Peyer's patch (tissue), 4 donors: ENCODE measurements around the gene HOXD8. TPM values are rescaled to one million over a fixed set of nuclear protein-coding genes. Genes with fewer than 3 reads are reported as not detected.

ENCODE experiments used
- DNase-seq, 3 donors: peaks; one replicate each; pipeline ENCODE4 v3.0.0-alpha.2; 2017 to 2019
- H3K27ac ChIP-seq, 4 donors: fragments of 200-600 bp; sonication (generic); one replicate each; pipeline ENCODE4 v1.5.1; 2016 to 2019
- H3K27me3 ChIP-seq, 2 donors: fragments of 200-600 bp; sonication (generic); one replicate each; pipeline ENCODE4 v1.5.1; 2019
- H3K36me3 ChIP-seq, 3 donors: fragments of 200-600 bp; sonication (generic); one replicate each; pipeline ENCODE4 v1.5.1; 2016 to 2019
- H3K4me1 ChIP-seq, 4 donors: fragments of 200-600 bp; sonication (generic); one replicate each; pipeline ENCODE4 v1.5.1; 2016 to 2019
- H3K4me3 ChIP-seq, 4 donors: fragments of 200-600 bp; sonication (generic); 1 replicate in 3 of 4; 2 replicates in 1 of 4; pipeline ENCODE4 v1.5.1; 2016 to 2019; ENCODE audit warnings: mild to moderate bottlenecking in 1 of 4
- H3K9me3 ChIP-seq, 4 donors: fragments of 200-600 bp; sonication (generic); one replicate each; pipeline ENCODE4 v1.5.1; 2016 to 2019; ENCODE audit warnings: mild to moderate bottlenecking in 1 of 4
- POLR2A ChIP-seq, 2 donors: fragments of 450-650 bp; IDR thresholded peaks; one replicate each; pipeline ENCODE4 v1.5.1; 2017; ENCODE audit warnings: antibody characterized with exemption in 2 of 2, mild to moderate bottlenecking in 2 of 2, moderate library complexity in 2 of 2
- total RNA-seq, 4 donors: library from RNA; depleted of rRNA; stranded (reverse); fragments of >200 nt; gene quantifications; one replicate each; pipeline ENCODE4 v1.1.0, GENCODE V29; 2016
- TF ChIP-seq, protein P1 (sequence below), 6 experiments: fragments of 450-650 bp in 4 of 6; fragments of 200-600 bp in 2 of 6; sonication (generic) in 1 of 6; IDR thresholded peaks; one replicate each; pipeline ENCODE4 v1.5.1; 2017 to 2019; ENCODE audit warnings: antibody characterized with exemption in 6 of 6, mild to moderate bottlenecking in 3 of 6, moderate library complexity in 1 of 6

HOXD8 gene
- total RNA-seq, 4 donors from 2014 or later = 3.3 to 9.1 (median 5.0) TPM

DNA sequence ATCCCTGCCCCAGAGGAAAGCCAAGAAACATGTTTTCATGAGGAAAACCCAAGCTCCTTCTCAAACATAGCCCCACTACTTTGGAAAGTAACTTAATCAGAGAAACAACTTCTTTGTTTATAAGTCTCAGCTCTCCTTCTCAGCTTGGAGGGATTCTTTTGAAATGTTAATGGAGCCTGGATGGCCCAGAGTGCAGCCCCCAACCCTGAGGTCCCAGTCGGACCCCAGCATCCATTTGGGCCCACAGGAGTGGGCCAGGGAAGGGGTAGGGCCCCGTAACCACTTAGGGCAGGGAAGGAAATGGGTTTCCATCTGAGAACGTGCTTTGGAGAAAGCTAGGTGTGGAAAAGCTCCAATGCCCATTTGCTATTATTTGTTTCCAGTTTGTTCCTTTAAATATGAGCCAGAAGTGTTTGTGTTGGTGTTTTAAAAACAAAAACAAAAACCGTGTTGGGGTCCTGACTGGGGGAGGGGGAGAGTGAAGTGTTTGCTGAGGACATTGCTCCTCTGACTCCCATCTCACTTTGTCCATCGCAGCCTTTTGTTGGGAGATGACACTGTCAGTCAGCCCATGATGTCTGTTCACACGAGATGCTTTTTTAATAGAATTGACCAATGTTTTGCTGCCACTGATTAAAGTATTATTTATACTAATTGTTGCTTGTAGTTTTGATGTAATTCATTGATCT is 26.0 kb downstream of the HOXD8 start:
- no peak overlapping the region for H3K4me3 ChIP-seq
- no peak for TF ChIP-seq POLR2A (IDR thresholded peaks at IDR 0.05)
- TF ChIP-seq, protein P1, sequence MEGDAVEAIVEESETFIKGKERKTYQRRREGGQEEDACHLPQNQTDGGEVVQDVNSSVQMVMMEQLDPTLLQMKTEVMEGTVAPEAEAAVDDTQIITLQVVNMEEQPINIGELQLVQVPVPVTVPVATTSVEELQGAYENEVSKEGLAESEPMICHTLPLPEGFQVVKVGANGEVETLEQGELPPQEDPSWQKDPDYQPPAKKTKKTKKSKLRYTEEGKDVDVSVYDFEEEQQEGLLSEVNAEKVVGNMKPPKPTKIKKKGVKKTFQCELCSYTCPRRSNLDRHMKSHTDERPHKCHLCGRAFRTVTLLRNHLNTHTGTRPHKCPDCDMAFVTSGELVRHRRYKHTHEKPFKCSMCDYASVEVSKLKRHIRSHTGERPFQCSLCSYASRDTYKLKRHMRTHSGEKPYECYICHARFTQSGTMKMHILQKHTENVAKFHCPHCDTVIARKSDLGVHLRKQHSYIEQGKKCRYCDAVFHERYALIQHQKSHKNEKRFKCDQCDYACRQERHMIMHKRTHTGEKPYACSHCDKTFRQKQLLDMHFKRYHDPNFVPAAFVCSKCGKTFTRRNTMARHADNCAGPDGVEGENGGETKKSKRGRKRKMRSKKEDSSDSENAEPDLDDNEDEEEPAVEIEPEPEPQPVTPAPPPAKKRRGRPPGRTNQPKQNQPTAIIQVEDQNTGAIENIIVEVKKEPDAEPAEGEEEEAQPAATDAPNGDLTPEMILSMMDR (IDR thresholded peaks at IDR 0.05) = no peak
- peaks cover 0 to 23% (median 0%) of the 10 kb centered on the region in 4 donors for H3K4me1 ChIP-seq
- no peak for DNase-seq
- peaks cover 0 to 11% (median 0%) of the 10 kb centered on the region in 3 donors for H3K36me3 ChIP-seq
- H3K27ac ChIP-seq = no peak overlapping the region
- no peaks in the 10 kb centered on the region for H3K9me3 ChIP-seq
- no peaks in the 10 kb centered on the region for H3K27me3 ChIP-seq

DNA sequence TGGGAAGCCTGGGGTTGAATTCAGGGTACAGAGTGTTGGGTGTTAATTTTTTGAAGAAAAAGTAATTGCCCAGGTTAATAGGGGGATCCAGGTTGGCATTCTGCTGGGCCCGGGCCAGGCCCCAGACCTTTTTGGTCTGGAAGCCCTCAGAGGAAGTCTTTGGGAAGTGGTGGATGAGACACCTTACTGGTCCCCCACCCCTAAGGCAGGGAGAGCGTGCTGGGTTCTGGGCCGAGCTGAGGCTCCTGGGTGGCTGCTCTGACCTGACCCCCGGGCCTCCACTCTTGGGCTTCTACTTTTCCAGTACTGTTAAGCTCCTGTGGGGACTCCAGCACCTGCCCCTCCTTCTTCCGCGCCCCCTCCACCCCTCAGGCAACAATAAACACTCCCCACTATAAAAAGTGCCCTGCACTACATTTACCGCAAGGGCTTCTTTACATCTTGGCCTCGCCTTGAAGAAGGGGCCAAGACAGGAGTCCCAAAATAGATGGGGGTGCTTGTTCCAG is 26.8 kb downstream of the HOXD8 start:
- H3K36me3 ChIP-seq = peaks cover 0 to 11% (median 0%) of the 10 kb centered on the region in 3 donors
- H3K4me3 ChIP-seq = no peak overlapping the region
- no peaks in the 10 kb centered on the region for H3K27me3 ChIP-seq
- DNase-seq = no peak
- H3K9me3 ChIP-seq = no peaks in the 10 kb centered on the region
- H3K4me1 ChIP-seq = peaks cover 0 to 23% (median 0%) of the 10 kb centered on the region in 4 donors
- no peak for TF ChIP-seq POLR2A (IDR thresholded peaks at IDR 0.05)
- TF ChIP-seq, protein P1 (IDR thresholded peaks at IDR 0.05) = no peak
- no peak overlapping the region for H3K27ac ChIP-seq

DNA sequence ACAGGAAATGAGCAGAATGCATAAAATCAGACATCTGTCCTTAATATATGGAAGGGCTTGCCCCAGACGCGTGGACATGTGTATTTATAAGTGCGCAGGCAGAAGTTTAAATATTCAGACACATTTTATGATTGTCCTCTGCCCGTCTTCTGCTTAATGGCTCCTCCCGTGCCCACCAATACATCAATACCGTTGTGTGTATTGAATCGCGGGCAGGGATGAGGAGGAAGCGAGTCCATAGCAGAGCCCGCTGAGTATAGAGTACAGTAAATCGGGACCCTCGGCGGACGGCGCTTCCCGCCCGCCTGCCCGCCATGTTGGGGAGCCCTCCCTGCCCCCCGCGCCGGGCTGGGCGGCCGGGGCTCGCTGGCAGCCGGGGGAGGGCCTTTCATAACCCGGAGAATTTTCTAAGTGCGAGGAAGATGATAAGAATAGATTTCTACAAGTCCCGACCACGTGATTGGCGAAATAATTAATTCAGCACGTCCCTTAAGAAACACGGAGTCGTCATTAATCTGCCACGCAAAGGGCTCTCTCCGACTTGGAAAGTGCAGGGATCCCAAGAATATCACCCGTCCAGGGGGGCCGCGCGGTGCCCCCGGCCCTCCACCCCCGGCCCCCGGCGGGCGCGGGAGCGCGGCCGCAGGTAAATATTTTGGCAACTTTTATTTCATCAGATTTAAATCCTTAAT is 27.4 kb downstream of the HOXD8 start, which contains the start of gene HOXD3:
TSS of gene HOXD3 (plus strand) at position 501 of the 692 bp plus-strand sequence. CDS start 11,808 bp downstream, outside the sequence.
- Histone ChIP-seq H3K4me3 (peak within 1 kb of the TSS in 3 of 4 donors; percentile 14 to 62 (median 44)), H3K36me3 (peaks cover 0 to 11% (median 0%) of the 10 kb centered on the region in 3 donors), H3K4me1 (peaks cover 0 to 23% (median 0%) of the 10 kb centered on the region in 4 donors), H3K9me3 (no peaks in the 10 kb centered on the region), H3K27me3 (no peaks in the 10 kb centered on the region), H3K27ac (peak within 1 kb of the TSS in 1 of 4 donors; percentile 2)
- peak in 1 of 3 donors; percentile 27 for DNase-seq
- no peak for TF ChIP-seq POLR2A (IDR thresholded peaks at IDR 0.05)
- TF ChIP-seq, protein P1 (IDR thresholded peaks at IDR 0.05) = no peak

DNA sequence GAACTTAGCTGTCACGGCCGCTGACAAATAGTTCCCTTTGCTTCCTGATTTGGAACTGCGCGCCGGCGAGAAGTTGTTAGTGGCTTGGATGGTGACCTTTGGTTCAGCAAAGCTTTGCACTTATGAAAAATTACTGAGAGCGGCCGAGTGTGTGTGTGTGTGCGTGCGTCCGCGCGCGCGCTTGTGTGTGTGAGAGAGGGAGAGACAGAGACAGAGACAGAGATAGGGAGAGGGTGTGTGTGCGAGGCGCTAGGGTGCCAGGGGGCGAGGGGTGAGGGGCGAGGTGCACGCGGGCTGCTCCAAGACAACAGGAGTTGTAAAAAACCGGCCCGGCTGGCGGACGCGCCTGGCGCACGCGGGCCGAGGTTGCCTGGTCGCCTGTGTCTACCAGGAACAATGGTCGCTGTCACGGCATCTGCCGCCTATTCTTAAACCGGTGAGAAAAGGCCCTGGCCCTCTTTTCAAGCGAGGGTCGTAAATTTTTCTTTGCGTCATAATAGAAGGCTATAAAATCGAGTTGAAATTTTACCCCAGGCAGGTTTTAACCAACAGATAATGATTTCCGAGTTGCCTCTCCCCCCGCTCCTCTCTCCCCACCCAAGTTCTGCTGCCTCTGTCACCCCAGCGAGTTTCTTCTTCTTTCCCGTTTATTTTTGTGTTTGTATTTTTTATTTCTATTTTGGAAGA is 28.1 kb downstream of the HOXD8 start:
- H3K9me3 ChIP-seq = no peaks in the 10 kb centered on the region
- peaks cover 0 to 6% (median 0%) of the 10 kb centered on the region in 3 donors for H3K36me3 ChIP-seq
- no peaks in the 10 kb centered on the region for H3K27me3 ChIP-seq
- peak overlapping the region in 1 of 4 donors; percentile 2 for H3K27ac ChIP-seq
- peak overlapping the region in 3 of 4 donors; percentile 14 to 62 (median 44) for H3K4me3 ChIP-seq
- H3K4me1 ChIP-seq = peaks cover 0 to 23% (median 0%) of the 10 kb centered on the region in 4 donors
- peak in 2 of 3 donors; percentile 69 to 74 for DNase-seq
- TF ChIP-seq POLR2A (IDR thresholded peaks at IDR 0.05) = no peak
- TF ChIP-seq, protein P1 (IDR thresholded peaks at IDR 0.05) = no peak

DNA sequence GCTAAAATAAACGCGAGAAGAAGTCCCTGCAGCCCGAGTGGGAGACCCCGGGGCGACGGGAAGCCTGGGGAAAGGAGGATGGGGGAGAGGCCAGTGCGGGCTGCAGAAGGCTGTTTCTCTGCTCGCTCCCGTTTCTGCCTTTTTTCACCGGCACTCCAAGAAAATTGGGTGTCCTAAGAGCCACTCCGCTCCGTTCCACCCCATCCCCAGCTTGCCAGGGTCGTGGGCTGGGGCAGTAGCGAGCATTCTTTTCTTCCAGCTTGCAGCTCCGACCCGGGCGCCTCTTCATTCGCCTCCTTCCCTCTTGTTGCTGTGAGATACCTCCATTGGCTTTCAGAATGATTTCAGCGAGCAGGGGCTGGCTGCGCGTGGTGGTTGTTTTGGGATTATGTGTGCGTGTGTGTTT is 28.7 kb downstream of the HOXD8 start:
- TF ChIP-seq, protein P1 (IDR thresholded peaks at IDR 0.05) = no peak
- TF ChIP-seq POLR2A (IDR thresholded peaks at IDR 0.05) = no peak
- Histone ChIP-seq H3K36me3 (peaks cover 0 to under 1% (median 0%) of the 10 kb centered on the region in 3 donors), H3K27me3 (no peaks in the 10 kb centered on the region), H3K4me1 (peaks cover 0 to 23% (median 0%) of the 10 kb centered on the region in 4 donors), H3K4me3 (peak overlapping the region in 2 of 4 donors; percentile 17 to 44), H3K27ac (no peak overlapping the region), H3K9me3 (no peaks in the 10 kb centered on the region)
- DNase-seq = no peak
